Smooth muscle cell of trachea (primary cell): ENCODE data around the gene CUZD1. TPM values are rescaled to one million over a fixed set of nuclear protein-coding genes. Genes with fewer than 3 reads are reported as not detected.

Experiments
- total RNA-seq: library from RNA; depleted of rRNA; stranded (reverse); fragments of >200 nt; gene quantifications from 2 replicates; pipeline ENCODE4 v1.2.1, GENCODE V29; 2014

Gene CUZD1, protein sequence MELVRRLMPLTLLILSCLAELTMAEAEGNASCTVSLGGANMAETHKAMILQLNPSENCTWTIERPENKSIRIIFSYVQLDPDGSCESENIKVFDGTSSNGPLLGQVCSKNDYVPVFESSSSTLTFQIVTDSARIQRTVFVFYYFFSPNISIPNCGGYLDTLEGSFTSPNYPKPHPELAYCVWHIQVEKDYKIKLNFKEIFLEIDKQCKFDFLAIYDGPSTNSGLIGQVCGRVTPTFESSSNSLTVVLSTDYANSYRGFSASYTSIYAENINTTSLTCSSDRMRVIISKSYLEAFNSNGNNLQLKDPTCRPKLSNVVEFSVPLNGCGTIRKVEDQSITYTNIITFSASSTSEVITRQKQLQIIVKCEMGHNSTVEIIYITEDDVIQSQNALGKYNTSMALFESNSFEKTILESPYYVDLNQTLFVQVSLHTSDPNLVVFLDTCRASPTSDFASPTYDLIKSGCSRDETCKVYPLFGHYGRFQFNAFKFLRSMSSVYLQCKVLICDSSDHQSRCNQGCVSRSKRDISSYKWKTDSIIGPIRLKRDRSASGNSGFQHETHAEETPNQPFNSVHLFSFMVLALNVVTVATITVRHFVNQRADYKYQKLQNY
- 0.58 and 0.66 TPM in 2 replicates for total RNA-seq

DNA sequence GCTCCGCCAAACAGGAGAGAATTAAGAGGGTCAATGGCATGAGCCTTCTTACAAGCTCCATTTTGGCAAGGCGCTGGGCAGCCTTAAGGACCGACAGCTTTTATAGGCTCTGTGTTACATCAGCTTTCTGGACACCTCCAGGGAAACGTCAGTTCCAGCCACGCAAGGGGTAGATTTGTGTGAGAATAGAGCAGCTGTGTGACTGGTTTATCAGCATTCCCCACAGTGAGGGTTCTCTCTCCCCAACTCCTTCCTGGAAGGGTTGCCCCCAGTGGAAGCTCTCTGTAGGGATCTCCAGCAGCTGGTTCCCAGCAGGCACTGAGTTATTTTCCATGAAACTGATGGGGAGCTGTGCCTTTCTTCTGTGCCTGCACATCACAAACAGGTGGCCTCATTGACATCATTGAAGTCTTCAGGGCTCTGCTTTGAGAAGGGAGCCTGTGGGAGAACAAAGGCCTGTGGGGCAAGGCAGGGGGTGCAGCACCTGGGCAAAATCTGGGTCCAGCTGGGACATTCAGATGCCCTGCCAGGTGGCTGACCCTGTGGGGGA is at the start of gene CUZD1:
TSS of gene CUZD1 (minus strand) at position 75 of the 550 bp plus-strand sequence. CDS start at position 61, 14 bp downstream.

DNA sequence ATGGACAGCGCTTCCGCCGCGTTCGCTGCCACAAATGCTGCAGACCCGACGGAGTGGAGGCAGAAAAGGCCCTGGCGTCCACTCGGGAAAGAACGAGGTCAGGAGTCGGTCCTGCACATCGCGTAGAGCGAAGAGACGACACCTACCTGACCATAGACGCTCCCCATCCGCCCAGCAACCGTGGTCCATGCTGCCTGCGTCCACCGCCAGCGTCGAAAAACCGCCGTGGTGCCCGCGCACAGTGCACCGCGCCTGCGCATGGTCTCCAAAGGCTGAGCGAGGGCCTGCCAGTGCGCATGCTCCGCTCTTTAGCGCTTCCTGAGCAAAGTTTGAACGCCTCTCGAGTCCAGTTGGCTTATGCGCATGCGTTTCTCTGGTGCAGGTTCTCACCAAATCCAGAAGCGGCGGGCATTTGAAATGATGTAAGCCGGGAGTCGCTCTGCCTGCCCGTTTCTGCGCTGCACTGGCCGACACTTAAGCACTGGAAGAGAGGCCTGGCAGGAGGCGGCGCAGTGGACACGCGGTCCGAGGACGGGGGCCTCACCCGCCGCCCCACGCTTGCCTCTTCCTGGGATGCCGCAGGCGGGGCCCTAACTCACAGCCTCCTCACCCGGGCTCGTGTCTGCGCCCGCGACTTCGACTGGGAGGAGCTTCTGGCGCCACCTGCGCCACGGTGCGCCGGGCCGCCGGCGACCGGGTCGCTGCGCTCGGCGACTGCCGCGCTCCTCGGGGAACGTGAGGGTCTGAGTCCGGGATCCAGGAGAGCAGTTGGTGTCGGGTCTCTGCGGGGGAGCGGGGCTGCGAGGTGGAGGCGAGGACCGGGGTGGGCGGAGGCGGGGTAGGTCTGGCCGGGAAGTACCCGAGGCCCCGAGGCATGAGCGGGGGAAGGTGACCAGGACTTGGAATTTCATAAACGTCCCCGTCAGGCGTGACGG is 33.9 kb upstream of the CUZD1 start, which contains the start of gene FAM24B:
TSS of gene FAM24B (minus strand) at position 243 of the 935 bp plus-strand sequence. CDS start 29,066 bp downstream, outside the sequence.

Other genes with a start within 250 kb of the CUZD1 start
- gene C10orf120, start 146.0 kb downstream of the CUZD1 start, total RNA-seq: not detected in 2 replicates
- gene FAM24B, start 33.7 kb upstream of the CUZD1 start, total RNA-seq: 4.1 and 4.2 TPM in 2 replicates
- gene FAM24A, start 64.8 kb upstream of the CUZD1 start, total RNA-seq: not detected in 2 replicates
- gene C10orf88, start 108.4 kb upstream of the CUZD1 start, total RNA-seq: 8.8 and 10.3 TPM in 2 replicates
- 4.5 and 6.3 TPM in 2 replicates for gene PSTK, start 134.5 kb upstream of the CUZD1 start, total RNA-seq
- 3.6 and 4.8 TPM in 2 replicates for gene IKZF5, start 162.9 kb upstream of the CUZD1 start, total RNA-seq
- 8.1 and 14.0 TPM in 2 replicates for gene ACADSB, start 163.1 kb upstream of the CUZD1 start, total RNA-seq